Astrocyte (in vitro differentiated cells and primary cell): Measurements from ENCODE around the gene CLDN18.

Experiments used
- EZH2 ChIP-seq: IDR thresholded peaks from 2 replicates; pipeline ENCODE4 v1.6.1; 2012; ENCODE audit warnings: mild to moderate bottlenecking, low read length, inconsistent platforms; ENCODE audit not compliant: insufficient read depth
- TF ChIP-seq, protein P1 (sequence below): IDR thresholded peaks from 2 replicates; pipeline ENCODE4 v1.5.1; 2011; ENCODE audit warnings: low read depth, mild to moderate bottlenecking, inconsistent platforms, low read length, moderate library complexity; ENCODE audit not compliant: insufficient read depth

DNA sequence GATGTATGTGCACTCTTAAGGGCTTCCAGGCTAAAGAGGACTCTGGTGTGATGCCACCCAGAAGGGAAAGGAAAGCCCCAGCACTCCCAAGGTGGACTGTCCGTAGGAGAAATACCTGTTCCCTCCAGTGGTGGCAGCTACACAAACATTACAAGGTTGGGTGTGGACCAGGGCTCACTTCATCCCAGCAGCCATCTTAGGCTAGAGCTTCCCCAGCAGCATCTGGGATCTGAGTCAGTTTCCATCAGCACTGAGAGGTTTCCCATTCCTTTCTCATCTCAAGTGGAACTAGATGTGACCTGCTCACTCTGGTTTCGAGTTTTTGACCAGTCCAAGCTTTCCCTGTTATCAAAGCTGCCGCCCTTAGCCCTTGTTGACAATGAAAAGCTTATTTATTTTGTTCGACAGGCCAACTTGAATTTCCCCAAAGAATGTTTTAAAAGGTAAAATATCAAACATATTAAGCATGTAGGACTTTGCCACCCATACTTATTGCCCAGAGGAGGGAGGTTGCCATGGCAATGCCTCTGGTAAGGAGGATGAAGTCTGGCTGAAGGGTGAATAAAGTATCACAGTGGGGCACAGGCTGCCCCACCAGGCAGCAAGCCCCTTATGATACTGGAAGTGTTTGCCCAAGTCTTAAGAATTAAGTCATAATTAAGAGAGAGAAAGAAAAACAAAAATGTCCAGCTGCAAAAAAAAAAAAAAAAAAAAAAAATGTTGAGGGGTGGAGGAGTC is 28.9 kb downstream of the CLDN18 start:
- TF ChIP-seq, protein P1, sequence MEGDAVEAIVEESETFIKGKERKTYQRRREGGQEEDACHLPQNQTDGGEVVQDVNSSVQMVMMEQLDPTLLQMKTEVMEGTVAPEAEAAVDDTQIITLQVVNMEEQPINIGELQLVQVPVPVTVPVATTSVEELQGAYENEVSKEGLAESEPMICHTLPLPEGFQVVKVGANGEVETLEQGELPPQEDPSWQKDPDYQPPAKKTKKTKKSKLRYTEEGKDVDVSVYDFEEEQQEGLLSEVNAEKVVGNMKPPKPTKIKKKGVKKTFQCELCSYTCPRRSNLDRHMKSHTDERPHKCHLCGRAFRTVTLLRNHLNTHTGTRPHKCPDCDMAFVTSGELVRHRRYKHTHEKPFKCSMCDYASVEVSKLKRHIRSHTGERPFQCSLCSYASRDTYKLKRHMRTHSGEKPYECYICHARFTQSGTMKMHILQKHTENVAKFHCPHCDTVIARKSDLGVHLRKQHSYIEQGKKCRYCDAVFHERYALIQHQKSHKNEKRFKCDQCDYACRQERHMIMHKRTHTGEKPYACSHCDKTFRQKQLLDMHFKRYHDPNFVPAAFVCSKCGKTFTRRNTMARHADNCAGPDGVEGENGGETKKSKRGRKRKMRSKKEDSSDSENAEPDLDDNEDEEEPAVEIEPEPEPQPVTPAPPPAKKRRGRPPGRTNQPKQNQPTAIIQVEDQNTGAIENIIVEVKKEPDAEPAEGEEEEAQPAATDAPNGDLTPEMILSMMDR, result no peak
- TF ChIP-seq EZH2, result no peak
